ENCODE results near the gene DNAJC25.

The DNAJC25 gene

DNA sequence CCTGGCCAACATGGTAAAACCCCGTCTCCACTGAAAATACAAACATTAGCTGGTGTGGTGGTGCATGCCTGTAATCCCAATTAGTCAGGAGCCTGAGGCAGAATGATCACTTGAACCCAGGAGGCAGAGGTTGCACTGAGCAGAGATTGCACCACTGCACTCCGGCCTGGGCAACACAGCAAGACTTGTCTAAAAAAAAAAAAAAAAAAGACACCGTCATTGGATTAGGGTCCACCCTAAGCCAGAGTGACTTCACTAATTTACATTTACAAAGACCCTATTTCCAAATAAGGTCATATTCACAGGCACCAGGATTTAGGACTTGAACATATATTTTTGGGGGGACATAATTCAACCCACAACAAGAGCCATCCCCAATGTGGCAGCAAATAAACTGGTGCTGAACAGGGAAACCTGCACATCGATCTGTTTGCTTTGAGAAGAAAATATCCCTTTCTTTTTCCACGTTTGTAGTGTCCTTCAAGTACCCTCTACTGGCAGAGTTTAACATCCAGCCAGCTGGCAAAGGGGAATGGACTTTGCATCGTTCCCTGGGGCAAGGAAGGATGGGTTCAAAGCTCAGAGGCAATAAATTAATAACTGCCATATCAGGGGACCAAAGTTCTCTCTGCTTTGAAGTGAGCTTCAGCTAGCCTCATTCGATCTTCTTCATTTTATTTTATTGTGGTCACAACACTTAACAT is 3.7 kb upstream of the DNAJC25 start:
- DNase-seq (ENCODE audit: low read depth, low spot score), result no peak

- DNase-seq (ENCODE audit: low read depth, low spot score), result no peak
Observed at GRCh38 chr9:111628411-111628810, 2.7 kb upstream of the DNAJC25 start.

GRCh38 chr9:111630182-111630963 is 761 bp upstream of the DNAJC25 start:
- no peak for DNase-seq (ENCODE audit: low read depth, low spot score)

DNA sequence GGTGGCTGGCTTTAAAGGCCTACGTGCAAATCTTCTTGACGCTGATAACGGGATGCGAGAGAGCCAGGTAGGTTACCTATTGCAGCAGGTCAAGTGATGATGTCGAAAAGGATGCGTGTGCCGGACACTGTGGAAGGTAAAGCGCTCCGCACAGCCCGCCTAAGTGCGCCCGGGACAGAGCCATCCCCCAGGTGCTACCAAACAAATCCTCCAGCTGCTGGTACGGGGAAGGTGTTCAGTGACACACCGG is 245 bp upstream of the DNAJC25 start:
- no peak for DNase-seq (ENCODE audit: low read depth, low spot score)

GRCh38 chr9:111632060-111632459 is 926 bp downstream of the DNAJC25 start:
- DNase-seq (ENCODE audit: low read depth, low spot score), result no peak

DNA sequence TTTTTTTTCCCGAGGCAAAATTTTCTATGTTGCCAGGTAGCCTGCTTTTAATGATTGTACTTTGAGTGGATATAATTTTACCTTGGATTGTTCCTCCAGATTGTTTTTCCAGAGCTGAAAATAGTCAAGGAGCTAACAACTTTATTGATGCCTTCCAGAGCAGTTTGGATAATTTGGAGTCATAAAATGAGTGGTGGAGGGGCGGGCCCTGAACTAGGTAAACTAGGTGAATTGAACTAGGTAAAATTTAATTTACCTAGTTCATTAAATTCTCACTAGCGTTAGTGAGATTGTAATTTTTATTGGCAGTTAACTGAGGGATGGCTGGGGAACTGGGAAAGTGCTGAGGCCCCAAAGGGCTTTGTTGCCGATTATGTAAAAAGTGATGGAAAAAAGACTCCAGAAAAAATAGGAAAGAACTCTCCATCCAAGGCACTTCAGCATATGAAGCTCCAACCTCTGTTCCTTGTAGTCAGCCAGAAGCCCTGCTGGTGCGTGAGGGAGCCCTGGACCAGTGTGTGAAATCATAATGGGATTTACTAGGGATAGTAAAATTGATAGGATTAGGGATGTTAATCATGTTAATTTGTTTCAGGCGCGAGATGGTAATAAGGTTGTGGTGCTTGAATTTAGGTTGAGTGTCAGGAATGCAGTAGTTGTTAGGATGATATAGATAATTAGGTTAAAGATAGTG is 1.7 kb downstream of the DNAJC25 start:
- no peak for DNase-seq (ENCODE audit: low read depth, low spot score)

DNA sequence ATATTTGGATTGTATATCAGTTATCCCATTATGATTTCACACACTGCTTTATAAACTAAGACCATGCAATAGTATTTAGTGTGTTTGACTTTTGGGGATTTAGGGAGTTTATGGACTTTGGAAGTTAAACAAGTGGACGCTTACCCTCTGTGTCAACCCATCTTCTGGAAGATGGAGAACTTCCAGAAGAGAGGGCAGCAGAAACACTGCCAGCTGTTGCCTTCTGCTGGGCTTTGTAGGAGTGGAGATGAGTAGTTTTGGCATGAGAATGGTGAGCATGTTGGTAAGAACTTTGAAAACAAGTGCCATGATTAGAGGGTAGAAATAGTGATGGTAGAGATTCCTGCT is 2.2 kb downstream of the DNAJC25 start:
- DNase-seq (ENCODE audit: low read depth, low spot score), result no peak

GRCh38 chr9:111634860-111635259 is 3.7 kb downstream of the DNAJC25 start:
- no peak for DNase-seq (ENCODE audit: low read depth, low spot score)

- DNase-seq (ENCODE audit: low read depth, low spot score), result no peak
Observed at GRCh38 chr9:111637421-111637950, 6.4 kb downstream of the DNAJC25 start.

GRCh38 chr9:111644195-111644772 is 13.2 kb downstream of the DNAJC25 start:
- DNase-seq (ENCODE audit: low read depth, low spot score), result no peak

GRCh38 chr9:111645806-111646205 is 14.7 kb downstream of the DNAJC25 start:
- no peak for DNase-seq (ENCODE audit: low read depth, low spot score)

DNA sequence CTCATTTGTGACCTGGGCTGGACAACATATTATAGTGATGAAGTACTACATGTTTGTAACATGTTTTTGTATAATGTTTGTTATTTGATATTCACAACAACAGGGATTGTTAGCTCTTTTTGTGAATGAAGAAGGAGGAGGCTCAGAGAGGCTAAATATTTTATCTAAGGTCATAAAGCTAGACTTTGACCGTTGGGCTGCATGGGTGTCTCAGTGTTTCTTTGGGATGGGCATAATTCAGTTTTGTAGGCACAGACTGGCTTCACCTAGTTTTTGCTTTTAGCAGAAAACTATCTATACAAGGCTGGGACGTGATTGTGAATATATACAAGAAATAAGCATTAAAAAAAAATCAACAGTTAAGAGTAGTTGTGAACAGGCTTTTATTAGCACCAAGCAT is 15.3 kb downstream of the DNAJC25 start:
- no peak for DNase-seq (ENCODE audit: low read depth, low spot score)

GRCh38 chr9:111648066-111648465 is 16.9 kb downstream of the DNAJC25 start:
- no peak for DNase-seq (ENCODE audit: low read depth, low spot score)

DNA sequence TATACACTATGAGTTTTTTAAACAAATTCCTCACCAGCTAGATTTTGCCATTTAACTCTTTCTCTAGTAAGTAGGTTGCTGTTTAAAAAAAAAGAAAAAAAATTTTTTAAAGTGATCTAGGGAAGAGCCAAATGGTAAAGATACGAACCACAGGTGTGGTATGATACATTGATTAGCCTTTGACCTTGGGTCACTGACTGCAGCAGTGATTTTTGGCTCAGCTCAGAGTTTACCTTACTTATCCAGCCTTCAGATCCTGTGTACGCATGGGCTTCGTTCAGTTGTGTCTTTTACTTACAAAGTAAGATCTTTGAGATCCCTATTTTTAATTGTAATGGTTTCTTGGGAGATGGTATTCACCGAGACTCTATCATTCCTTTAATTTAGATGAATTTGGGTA is 17.9 kb downstream of the DNAJC25 start:
- no peak for DNase-seq (ENCODE audit: low read depth, low spot score)

- no peak for DNase-seq (ENCODE audit: low read depth, low spot score)
Observed at GRCh38 chr9:111657051-111657450, 25.9 kb downstream of the DNAJC25 start.

GRCh38 chr9:111658943-111659342 is 27.8 kb downstream of the DNAJC25 start:
- DNase-seq (ENCODE audit: low read depth, low spot score), result no peak

- DNase-seq (ENCODE audit: low read depth, low spot score), result no peak
Observed at GRCh38 chr9:111659691-111660090, 28.6 kb downstream of the DNAJC25 start.

DNA sequence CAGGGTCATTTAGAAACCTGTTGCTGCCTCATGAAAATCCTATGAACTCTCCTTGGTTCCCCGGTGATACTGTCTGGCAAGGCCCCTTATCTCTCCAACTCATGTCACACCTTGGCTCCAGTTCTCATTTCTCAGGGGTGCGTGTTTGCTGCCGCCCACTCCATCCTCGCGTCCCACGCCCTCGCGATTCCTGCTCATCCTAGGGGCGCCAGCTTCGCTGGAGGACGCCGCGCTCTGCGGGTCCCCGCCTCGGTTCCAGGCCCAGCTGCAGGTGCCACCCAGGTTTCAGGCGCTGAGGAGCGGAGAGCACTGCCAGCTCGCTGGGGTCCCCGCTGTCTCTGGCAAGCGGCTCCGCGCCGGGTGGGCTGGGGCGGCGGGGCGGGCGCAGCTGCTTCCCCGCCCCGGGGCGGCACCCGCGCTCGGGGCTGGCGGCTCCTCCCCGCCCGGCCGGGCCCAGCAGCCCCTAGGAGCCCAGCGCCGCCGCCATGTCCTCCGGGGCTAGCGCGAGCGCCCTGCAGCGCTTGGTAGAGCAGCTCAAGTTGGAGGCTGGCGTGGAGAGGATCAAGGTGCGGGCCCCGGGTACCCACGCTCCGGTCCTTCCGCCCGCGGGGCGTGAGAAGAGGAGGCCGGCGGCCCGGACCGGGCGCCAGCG is 30.1 kb downstream of the DNAJC25 start, which contains the start of gene GNG10:
GNG10 (plus strand) TSS at position 456 of the 652 bp plus-strand sequence; CDS start at position 486, 30 bp downstream.
- peak; percentile 31 for DNase-seq (ENCODE audit: low read depth, low spot score)

- no peak for DNase-seq (ENCODE audit: low read depth, low spot score)
Observed at GRCh38 chr9:111661802-111662521, 30.8 kb downstream of the DNAJC25 start.

DNA sequence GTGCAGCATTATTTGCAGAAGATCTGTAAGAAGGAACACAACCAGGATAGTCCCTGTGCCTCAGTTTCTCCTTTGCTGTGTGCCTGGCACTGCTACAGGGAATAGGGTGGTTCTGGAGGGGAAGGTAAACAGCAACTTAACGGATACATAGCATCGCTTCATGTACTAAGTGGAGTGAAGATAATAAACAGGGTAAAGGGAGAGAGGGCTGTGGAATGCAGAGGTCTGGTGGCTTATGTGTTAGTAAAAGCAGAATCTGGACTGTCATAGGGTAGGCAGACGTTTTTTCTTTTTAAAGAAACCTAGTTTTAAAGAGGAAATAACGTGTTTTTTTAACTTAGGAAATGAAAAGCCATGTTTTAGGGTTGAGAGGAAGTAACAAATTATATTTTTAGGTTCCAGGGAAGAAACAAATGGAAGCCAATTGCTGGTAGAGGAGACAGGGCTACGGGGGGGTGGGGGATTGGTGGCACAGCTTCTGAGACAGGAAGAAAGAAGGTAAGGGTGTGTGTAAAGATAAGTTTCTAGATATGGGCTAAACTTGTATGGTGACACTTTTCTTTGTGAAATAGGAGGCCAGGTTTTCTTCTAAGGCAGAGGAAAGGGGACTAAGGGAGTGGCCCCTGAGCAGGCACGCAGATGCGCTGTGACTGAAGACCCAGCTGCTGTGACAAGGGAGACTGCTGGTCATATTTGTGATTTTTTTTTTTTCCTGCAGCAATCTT is 31.6 kb downstream of the DNAJC25 start:
- no peak for DNase-seq (ENCODE audit: low read depth, low spot score)
